ENCODE data around the gene ARID1B. TPM values are rescaled to one million over a fixed set of nuclear protein-coding genes. Genes with fewer than 3 reads are reported as not detected.

Gene ARID1B
- total and polyA plus RNA-seq, 2 of the 4 experiments (the other 2 are of a cell fraction) = 14.5 to 20.1 TPM

GRCh38 chr6:156848533-156848932, 71.4 kb downstream of the ARID1B start:
- no peak overlapping the region for H2BK15ac ChIP-seq (ENCODE audit: low read depth, low read length)
- H4K20me1 ChIP-seq (ENCODE audit: insufficient read depth, low read length) = peaks cover 70% of the 10 kb centered on the region
- intact Hi-C loops (cut with micrococcal nuclease) (no loop called here), in situ Hi-C loops (cut with MboI; ENCODE audit: low sequenced_read_pairs) (no loop called here), dilution Hi-C loops (cut with HindIII; ENCODE audit: low sequenced_read_pairs, unreplicated experiment) (no loop called here)
- H4K5ac ChIP-seq (ENCODE audit: low read depth, low read length) = no peak overlapping the region
- peaks cover 34 to 68% of the 10 kb centered on the region in 2 experiments for H3K79me1 ChIP-seq (ENCODE audit: low read depth in 1 of 2, low read length in 2 of 2)
- H3K56ac ChIP-seq (ENCODE audit: extremely low read depth, insufficient read depth, low read length) = no peak overlapping the region
- no peak overlapping the region for H3K9ac ChIP-seq (ENCODE audit: low read depth, low read length)
- BruUV-seq (replicated peaks) = no TSS peak
- POLR2A ChIA-PET (ENCODE audit: unreplicated experiment) = no interaction called here
- H3K9me3 ChIP-seq (ENCODE audit: control insufficient read depth, insufficient read depth, low read length) = no peaks in the 10 kb centered on the region
- no peak overlapping the region for H3K27ac ChIP-seq (ENCODE audit: insufficient read depth, low read length)
- H2BK120ac ChIP-seq (ENCODE audit: low read depth, low read length) = no peak overlapping the region
- CTCF ChIA-PET = no interaction called here
- no peak overlapping the region for H2BK5ac ChIP-seq (ENCODE audit: low read depth, low read length, poor library complexity, severe bottlenecking)
- H4K91ac ChIP-seq (ENCODE audit: insufficient read depth, low read depth, low read length) = no peak overlapping the region
- no CpG with 5 or more reads among the region's 5 CpGs for WGBS, 2 experiments (ENCODE audit: extremely low coverage in 2 of 2, insufficient read length in 1 of 2)
- no peak overlapping the region for H2BK20ac ChIP-seq (ENCODE audit: low read depth, low read length)
- H3K4me3 ChIP-seq (ENCODE audit: insufficient read depth, low read depth, low read length) = no peak overlapping the region
- H3K4me1 ChIP-seq (ENCODE audit: control insufficient read depth, insufficient read depth, low read length) = peaks cover 24% of the 10 kb centered on the region
- no peak overlapping the region for H2AFZ ChIP-seq (replicated peaks; ENCODE audit: low read length, poor library complexity)
- no peak overlapping the region for H3K23ac ChIP-seq (ENCODE audit: low read depth, low read length)
- no peak overlapping the region for H4K8ac ChIP-seq (ENCODE audit: low read depth in 2 of 2, low read length in 2 of 2)
- H3K36me3 ChIP-seq (ENCODE audit: control insufficient read depth, insufficient read depth, low read length) = no peaks in the 10 kb centered on the region
- H3K18ac ChIP-seq (ENCODE audit: low read depth, low read length) = no peak overlapping the region
- TF ChIP-seq FOS (IDR thresholded peaks at IDR 0.05; ENCODE audit: low read depth, low read length) (no peak), RAD21 (IDR thresholded peaks at IDR 0.05; ENCODE audit: low read length) (no peak), RFX5 (IDR thresholded peaks at IDR 0.05; ENCODE audit: low read depth, low read length) (no peak)
- no peak overlapping the region for H2AK5ac ChIP-seq (ENCODE audit: low read depth, low read length)
- H2AK9ac ChIP-seq (replicated peaks; ENCODE audit: low read depth, low read length, poor library complexity) = no peak overlapping the region
- DNase-seq (no peak), ATAC-seq (ENCODE audit: low read depth) (no peak)
- no peak overlapping the region for H3K4ac ChIP-seq (ENCODE audit: low read depth, low read length)
- H3K27me3 ChIP-seq (ENCODE audit: control insufficient read depth, insufficient read depth, low read length) = no peaks in the 10 kb centered on the region
- H3K9me1 ChIP-seq (ENCODE audit: insufficient read depth, low read length) = peaks cover 23% of the 10 kb centered on the region
- H3K14ac ChIP-seq (replicated peaks; ENCODE audit: low read depth, low read length) = no peak overlapping the region
- no peak overlapping the region for H3K4me2 ChIP-seq (ENCODE audit: low read depth, low read length)

Measured in IMR-90 (cell line).